GM18951 (cell line): ENCODE data around the gene GJA9.

Experiments
- POLR2A ChIP-seq: IDR thresholded peaks from 4 replicates; pipeline ENCODE4 v1.6.1; 2011; ENCODE audit warnings: mild to moderate bottlenecking; ENCODE audit not compliant: insufficient read length, insufficient read depth; ENCODE audit errors: extremely low read depth
- in situ Hi-C: fragments of 300-500 bp; cut with MboI; formaldehyde crosslinking; loops from one replicate; pipeline ENCODE4 v1.12.0; 2022; ENCODE audit warnings: low sequenced_read_pairs, mixed read lengths, inconsistent platforms; ENCODE audit not compliant: unreplicated experiment

Gene GJA9

DNA sequence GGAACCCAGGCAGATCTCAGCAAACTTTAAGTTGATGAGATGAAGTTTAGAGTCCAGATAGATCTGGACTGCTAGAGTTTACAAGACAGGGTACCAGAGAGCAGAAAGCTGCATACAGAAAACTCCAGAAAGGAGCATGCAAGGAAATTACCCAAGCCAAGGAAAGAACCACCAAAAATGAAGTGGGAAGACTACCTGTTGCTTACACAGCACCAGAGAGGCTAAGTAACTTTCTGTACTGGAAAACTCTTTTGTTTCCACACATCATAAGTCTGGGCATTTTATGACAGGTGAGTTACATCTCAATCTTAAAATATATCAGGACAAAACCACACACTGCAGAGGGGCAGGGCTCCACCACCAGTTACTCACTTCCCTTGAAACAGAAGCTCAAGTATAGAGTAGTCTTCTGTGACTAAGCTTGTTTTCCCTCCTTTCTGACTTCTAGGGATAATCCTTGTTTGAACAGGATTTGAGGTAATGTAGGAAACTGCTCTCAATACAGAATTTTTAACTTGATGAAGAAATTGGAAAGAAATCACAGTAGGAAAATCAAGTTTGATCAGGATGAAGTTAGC lies 17.4 kb upstream of the GJA9 start:
- no peak for TF ChIP-seq POLR2A
- in situ Hi-C loops: no loop called here

GRCh38 chr1:38896169-38896568 lies 14.8 kb upstream of the GJA9 start:
- TF ChIP-seq POLR2A: no peak
- in situ Hi-C loops: no loop called here

DNA sequence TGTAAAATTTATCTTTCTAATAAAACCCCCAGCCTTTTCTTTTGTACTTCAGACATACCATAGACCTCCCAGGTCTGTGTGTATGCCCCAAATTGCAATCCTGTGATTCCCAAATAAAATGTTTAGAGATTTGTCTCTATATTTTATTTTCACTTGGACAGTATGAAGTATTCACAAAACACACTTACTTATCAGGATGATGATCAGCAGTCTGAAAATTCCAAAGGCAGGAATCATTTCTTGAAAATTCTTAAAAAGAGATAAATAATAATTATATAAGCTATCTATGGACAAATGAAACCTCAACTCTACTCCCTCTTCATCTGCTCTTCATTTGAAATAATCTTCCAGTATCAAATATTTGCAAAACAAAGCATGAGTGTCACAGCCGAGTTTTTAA lies 11.6 kb upstream of the GJA9 start:
- in situ Hi-C loops: no loop called here
- no peak for TF ChIP-seq POLR2A

- TF ChIP-seq POLR2A: no peak
- in situ Hi-C loops: no loop called here
These were observed 10.4 kb upstream of the GJA9 start for GRCh38 chr1:38891753-38892152.

- in situ Hi-C loops: no loop called here
These were observed 8.2 kb upstream of the GJA9 start for GRCh38 chr1:38889589-38889988.

GRCh38 chr1:38888423-38889333 lies 7.3 kb upstream of the GJA9 start:
- no peak for TF ChIP-seq POLR2A
- in situ Hi-C loops: no loop called here

More at GRCh38 chr1:38889589-38889988, 8.2 kb upstream of the GJA9 start:
- no peak for TF ChIP-seq POLR2A

DNA sequence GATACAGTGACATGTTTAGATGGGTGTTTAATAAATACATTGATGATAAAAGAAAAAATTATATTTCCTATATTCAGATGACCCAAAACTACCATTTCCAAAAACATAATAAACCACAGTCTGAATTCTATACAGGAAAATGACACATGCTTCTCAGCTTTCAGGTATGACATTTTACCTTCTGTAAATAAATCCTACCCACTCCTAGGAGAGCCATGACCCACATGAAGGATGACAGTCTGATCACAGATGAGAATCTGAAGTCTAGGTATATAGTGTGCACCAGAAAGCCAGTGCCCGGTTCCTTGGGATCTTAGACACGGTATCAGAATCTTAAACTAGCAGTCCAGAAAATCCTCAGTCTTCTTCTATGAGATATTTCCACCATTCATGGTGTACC lies 3.7 kb upstream of the GJA9 start:
- in situ Hi-C loops: no loop called here

DNA sequence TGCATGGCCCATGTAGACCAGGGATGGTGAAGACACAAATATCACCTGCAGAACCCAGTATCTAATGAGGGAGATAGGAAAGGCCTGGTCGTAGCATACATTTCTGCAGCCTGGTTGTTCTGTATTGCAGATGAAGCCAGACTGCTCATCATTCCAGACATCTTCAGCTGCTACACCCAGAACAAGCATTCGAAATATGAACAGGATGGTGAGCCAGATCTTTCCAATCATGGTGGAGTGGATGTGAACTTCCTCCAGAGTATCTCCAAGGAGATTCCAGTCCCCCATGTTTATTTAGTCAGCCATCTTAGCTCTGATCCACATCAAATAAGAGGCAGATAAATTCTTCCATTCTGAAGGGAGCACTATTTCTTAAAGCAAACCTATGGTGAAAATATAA lies 5.6 kb downstream of the GJA9 start:
- TF ChIP-seq POLR2A: no peak
- in situ Hi-C loops: no loop called here

More for the DNA sequence above, 3.7 kb upstream of the GJA9 start:
- no peak for TF ChIP-seq POLR2A

GRCh38 chr1:38873027-38873969 lies 8.1 kb downstream of the GJA9 start, which contains the start of gene MYCBP:
Gene MYCBP (minus strand): TSS chr1:38873348. CDS start chr1:38873305, 43 bp downstream.
- peak; percentile 86 for TF ChIP-seq POLR2A
- in situ Hi-C loops: no loop called here

DNA sequence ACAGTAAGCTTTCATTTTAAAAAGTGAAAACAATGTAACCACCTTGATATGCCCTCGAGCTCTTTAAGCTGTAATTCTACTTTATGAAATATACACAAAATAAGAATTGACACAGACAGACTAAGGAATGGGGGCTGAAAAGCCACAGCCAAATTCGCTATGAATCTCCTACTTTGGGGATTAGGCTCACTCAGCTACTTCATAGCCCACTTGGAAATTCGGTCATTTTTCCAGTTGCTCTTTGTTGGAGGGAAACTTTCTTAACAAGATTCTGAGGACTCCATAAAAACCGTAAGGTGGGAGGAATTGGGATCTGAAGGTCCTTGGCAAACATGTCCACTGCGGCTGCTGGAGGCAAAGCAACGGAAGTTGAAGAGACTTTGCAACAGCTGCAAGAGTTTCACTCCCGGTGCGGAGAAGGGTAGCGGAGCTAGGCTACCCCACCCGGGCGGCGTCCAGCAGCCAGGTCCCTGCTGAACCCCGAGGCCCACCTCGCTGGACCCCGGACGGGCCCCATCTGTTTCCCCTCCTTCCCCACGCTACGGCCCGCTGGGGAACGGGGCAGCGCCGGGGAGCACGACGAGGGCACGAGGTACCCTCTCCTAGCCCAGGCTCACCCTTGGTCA lies 8.9 kb downstream of the GJA9 start:
- no peak for TF ChIP-seq POLR2A
- in situ Hi-C loops: no loop called here

- no peak for TF ChIP-seq POLR2A
- in situ Hi-C loops: no loop called here
These were observed 10.4 kb downstream of the GJA9 start for GRCh38 chr1:38870996-38871395.

- in situ Hi-C loops: no loop called here
- TF ChIP-seq POLR2A: no peak
These were observed 14.2 kb downstream of the GJA9 start for GRCh38 chr1:38867208-38867607.

GRCh38 chr1:38865112-38865715 lies 16.2 kb downstream of the GJA9 start:
- in situ Hi-C loops: no loop called here

DNA sequence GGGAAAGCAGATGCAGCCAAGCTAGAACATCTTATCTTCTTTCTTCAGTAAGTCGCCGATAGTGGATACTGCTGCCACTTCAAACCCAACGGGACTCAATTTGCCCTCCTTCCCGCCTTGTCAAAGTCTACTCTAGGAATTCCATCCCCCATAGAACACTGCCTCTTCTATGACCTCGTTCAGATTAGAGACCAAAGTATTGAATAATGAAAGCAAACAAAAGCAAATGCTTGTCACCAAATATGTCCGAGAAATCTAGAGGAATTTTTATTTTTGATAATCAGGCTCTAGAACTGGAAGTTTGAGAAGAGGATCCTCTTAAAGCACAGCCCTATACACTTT lies 21.0 kb downstream of the GJA9 start:
- TF ChIP-seq POLR2A: no peak
- in situ Hi-C loops: no loop called here

More at GRCh38 chr1:38865112-38865715, 16.2 kb downstream of the GJA9 start:
- TF ChIP-seq POLR2A: no peak
